Measurements from ENCODE around the gene TMPRSS11D. TPM values are rescaled to one million over a fixed set of nuclear protein-coding genes. Genes with fewer than 3 reads are reported as not detected.
A peak's percentile ranks its signal among the peaks of the same experiment; 100 is the strongest.

Gene TMPRSS11D
- total RNA-seq, 2 experiments from 2014 or later: not detected

DNA sequence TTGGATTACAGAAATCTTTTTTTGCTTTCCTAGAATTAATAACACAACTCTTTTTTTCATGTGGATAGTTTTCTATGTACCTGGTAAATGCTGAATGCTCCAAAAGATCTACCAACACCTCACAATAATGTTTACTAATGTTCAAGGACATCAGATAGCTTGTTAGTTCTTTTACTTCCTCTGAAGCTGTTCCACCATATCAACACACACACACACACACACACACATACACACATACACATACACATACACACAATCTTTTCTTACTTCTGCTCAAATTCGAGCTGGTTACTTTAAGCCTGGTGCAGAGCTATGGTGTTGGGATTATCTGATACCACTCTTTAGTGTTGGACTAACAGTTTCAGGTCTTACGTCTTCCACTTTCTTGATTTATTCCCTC is 28.3 kb upstream of the TMPRSS11D start:
- TF ChIP-seq, protein P1, sequence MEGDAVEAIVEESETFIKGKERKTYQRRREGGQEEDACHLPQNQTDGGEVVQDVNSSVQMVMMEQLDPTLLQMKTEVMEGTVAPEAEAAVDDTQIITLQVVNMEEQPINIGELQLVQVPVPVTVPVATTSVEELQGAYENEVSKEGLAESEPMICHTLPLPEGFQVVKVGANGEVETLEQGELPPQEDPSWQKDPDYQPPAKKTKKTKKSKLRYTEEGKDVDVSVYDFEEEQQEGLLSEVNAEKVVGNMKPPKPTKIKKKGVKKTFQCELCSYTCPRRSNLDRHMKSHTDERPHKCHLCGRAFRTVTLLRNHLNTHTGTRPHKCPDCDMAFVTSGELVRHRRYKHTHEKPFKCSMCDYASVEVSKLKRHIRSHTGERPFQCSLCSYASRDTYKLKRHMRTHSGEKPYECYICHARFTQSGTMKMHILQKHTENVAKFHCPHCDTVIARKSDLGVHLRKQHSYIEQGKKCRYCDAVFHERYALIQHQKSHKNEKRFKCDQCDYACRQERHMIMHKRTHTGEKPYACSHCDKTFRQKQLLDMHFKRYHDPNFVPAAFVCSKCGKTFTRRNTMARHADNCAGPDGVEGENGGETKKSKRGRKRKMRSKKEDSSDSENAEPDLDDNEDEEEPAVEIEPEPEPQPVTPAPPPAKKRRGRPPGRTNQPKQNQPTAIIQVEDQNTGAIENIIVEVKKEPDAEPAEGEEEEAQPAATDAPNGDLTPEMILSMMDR (IDR thresholded peaks at IDR 0.05): no peak
- Mint-ChIP-seq H3K9me3 (no peaks in the 10 kb centered on the region), H3K4me1 (ENCODE audit: low read depth) (no peaks in the 10 kb centered on the region), H3K4me3 (no peak overlapping the region), H3K27me3 (peaks cover 3% of the 10 kb centered on the region), H3K36me3 (ENCODE audit: low read depth) (no peaks in the 10 kb centered on the region), H3K27ac (no peak overlapping the region)
- CTCF ChIA-PET: interaction anchor here (1.6 to 1.8 kb wide), 2 partner anchors 9 to 165 kb away, joined by 4 to 8 read pairs; no protein-coding TSS in a partner anchor
- DNase-seq: no peak
- POLR2A ChIA-PET: no interaction called here
- no peak for ATAC-seq
- intact Hi-C loops (cut with micrococcal nuclease): no loop called here

- TF ChIP-seq, protein P1 (IDR thresholded peaks at IDR 0.05): no peak
- ATAC-seq: no peak
- H3K27me3 Mint-ChIP-seq: peaks cover 3% of the 10 kb centered on the region
- H3K36me3 Mint-ChIP-seq (ENCODE audit: low read depth): no peaks in the 10 kb centered on the region
- no peak for DNase-seq
- intact Hi-C loops (cut with micrococcal nuclease): loop anchor here (2.0 kb wide), 1 partner anchor 363 kb away; no protein-coding TSS in a partner anchor
- H3K27ac Mint-ChIP-seq: no peak overlapping the region
- CTCF ChIA-PET: interaction anchor here (1.0 to 1.8 kb wide), 7 partner anchors 10 to 362 kb away, joined by 4 to 8 read pairs (median 4); no protein-coding TSS in a partner anchor
- POLR2A ChIA-PET: no interaction called here
- no peaks in the 10 kb centered on the region for H3K9me3 Mint-ChIP-seq
- H3K4me3 Mint-ChIP-seq: no peak overlapping the region
- H3K4me1 Mint-ChIP-seq (ENCODE audit: low read depth): no peaks in the 10 kb centered on the region
Measured at GRCh38 chr4:67911638-67912037, 27.8 kb upstream of the TMPRSS11D start.

DNA sequence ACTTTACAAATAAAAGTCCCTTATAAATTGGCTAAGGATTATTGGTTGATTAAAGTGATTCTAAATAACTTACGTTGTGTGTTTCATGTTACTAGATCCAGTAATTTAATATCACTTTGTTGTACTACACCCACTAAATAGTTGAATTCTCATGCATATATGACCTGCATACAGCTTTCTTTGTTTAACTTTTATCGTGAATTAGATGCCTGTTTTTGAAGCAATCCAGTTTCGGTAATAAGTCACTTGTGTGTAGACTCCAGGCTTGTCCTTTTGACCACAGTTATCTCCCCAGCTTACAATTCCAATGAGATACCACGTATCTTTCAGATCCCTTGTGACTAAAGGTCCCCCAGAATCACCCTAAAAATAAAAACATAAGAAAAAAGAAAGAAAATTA is 27.3 kb upstream of the TMPRSS11D start:
- no peak overlapping the region for H3K27ac Mint-ChIP-seq
- TF ChIP-seq, protein P1 (IDR thresholded peaks at IDR 0.05): no peak
- CTCF ChIA-PET: interaction anchor here (0.8 to 1.8 kb wide), 11 partner anchors 8 to 365 kb away, joined by 3 to 8 read pairs (median 4); no protein-coding TSS in a partner anchor

GRCh38 chr4:67910585-67910905 is 26.7 kb upstream of the TMPRSS11D start:
- no peaks in the 10 kb centered on the region for H3K36me3 Mint-ChIP-seq (ENCODE audit: low read depth)
- peaks cover 3% of the 10 kb centered on the region for H3K27me3 Mint-ChIP-seq
- no peak for DNase-seq
- no peak overlapping the region for H3K4me3 Mint-ChIP-seq
- intact Hi-C loops (cut with micrococcal nuclease): loop anchor here (2.0 kb wide), 1 partner anchor 362 kb away; no protein-coding TSS in a partner anchor
- TF ChIP-seq, protein P1 (IDR thresholded peaks at IDR 0.05): no peak
- ChIA-PET POLR2A (no interaction called here), CTCF (interaction anchor here (0.8 to 1.8 kb wide), 13 partner anchors 9 to 364 kb away, joined by 3 to 8 read pairs (median 4); no protein-coding TSS in a partner anchor)
- no peaks in the 10 kb centered on the region for H3K4me1 Mint-ChIP-seq (ENCODE audit: low read depth)
- H3K27ac Mint-ChIP-seq: no peak overlapping the region
- peaks cover 3% of the 10 kb centered on the region for H3K9me3 Mint-ChIP-seq
- no peak for ATAC-seq

More for the DNA sequence above, 27.3 kb upstream of the TMPRSS11D start:
- H3K4me3 Mint-ChIP-seq: no peak overlapping the region
- no peaks in the 10 kb centered on the region for H3K36me3 Mint-ChIP-seq (ENCODE audit: low read depth)
- H3K9me3 Mint-ChIP-seq: peaks cover under 1% of the 10 kb centered on the region
- POLR2A ChIA-PET: no interaction called here
- intact Hi-C loops (cut with micrococcal nuclease): loop anchor here (2.0 kb wide), 1 partner anchor 362 kb away; no protein-coding TSS in a partner anchor
- DNase-seq (no peak), ATAC-seq (no peak)
- peaks cover 3% of the 10 kb centered on the region for H3K27me3 Mint-ChIP-seq
- H3K4me1 Mint-ChIP-seq (ENCODE audit: low read depth): no peaks in the 10 kb centered on the region

DNA sequence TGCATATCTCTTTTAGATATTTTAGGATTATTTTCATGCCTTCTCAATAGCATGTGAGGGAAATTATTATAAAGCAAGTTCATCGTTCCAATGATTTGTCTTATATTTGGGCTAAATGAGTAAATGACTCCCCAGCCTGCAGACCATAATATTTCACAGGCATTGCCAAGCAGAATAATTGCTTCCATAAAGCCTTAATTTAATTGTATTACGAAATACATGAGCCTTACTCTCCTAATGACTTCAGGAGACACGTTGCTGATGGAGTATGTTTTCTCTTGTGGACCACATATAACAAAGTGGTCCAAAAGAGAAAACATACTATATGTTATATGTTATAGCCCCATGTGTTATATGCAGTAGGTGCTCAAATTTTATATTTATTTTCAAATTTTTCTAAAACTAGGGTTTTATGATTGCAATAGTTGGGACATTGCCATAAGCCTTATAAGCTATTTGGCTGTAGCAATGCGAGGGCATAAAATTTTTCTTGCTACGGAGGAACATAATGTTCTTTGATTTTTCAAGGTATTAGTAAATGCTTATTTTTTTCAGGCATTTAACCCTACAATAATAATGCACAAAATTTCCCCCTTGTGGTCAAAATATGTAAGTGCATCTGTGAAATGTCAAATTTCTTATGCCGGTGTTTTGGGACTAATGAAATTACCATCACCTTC is 26.2 kb upstream of the TMPRSS11D start:
- Mint-ChIP-seq H3K36me3 (ENCODE audit: low read depth) (no peaks in the 10 kb centered on the region), H3K27me3 (peaks cover 3% of the 10 kb centered on the region), H3K4me1 (ENCODE audit: low read depth) (no peaks in the 10 kb centered on the region), H3K27ac (no peak overlapping the region), H3K4me3 (no peak overlapping the region), H3K9me3 (peaks cover 3% of the 10 kb centered on the region)
- DNase-seq (no peak), ATAC-seq (no peak)
- ChIA-PET CTCF (interaction anchor here (0.8 to 1.6 kb wide), 6 partner anchors 10 to 358 kb away, joined by 3 to 7 read pairs (median 4); no protein-coding TSS in a partner anchor), POLR2A (no interaction called here)
- TF ChIP-seq, protein P1 (IDR thresholded peaks at IDR 0.05): peak; percentile 88
- intact Hi-C loops (cut with micrococcal nuclease): loop anchor here (2.0 kb wide), 1 partner anchor 361 kb away; no protein-coding TSS in a partner anchor

Measured in activated CD8-positive, alpha-beta T cell treated with anti-CD3 and anti-CD28 coated beads for 36 hours (primary cell).